H9 (cell line): Measurements from ENCODE around the gene FARP1. TPM values are rescaled to one million over a fixed set of nuclear protein-coding genes. Genes with fewer than 3 reads are reported as not detected.

Experiments
- DNase-seq: peaks from one replicate; pipeline ENCODE4 v3.0.0-alpha.2; 2017
- H2AFZ ChIP-seq: one replicate; pipeline ENCODE4 v1.6.1; 2013; ENCODE audit warnings: mild to moderate bottlenecking, low read length, control low read depth, moderate library complexity
- H2AK5ac ChIP-seq: 2 replicates; pipeline ENCODE4 v1.6.1; 2013; ENCODE audit warnings: low read length, control low read depth, mixed read lengths; ENCODE audit not compliant: insufficient read length
- H2BK120ac ChIP-seq: one replicate; pipeline ENCODE4 v1.6.1; 2013; ENCODE audit warnings: low read depth, mild to moderate bottlenecking, low read length, control low read depth, inconsistent platforms; ENCODE audit not compliant: poor library complexity, severe bottlenecking
- H2BK12ac ChIP-seq: 2 replicates; pipeline ENCODE4 v1.6.1; 2013; ENCODE audit warnings: low read length, control low read depth, mixed read lengths, low read depth; ENCODE audit not compliant: insufficient read length
- H2BK15ac ChIP-seq: 2 replicates; pipeline ENCODE4 v1.6.1; 2013; ENCODE audit warnings: low read depth, low read length, control low read depth
- H2BK20ac ChIP-seq: one replicate; pipeline ENCODE4 v1.6.1; 2013; ENCODE audit warnings: low read depth, mild to moderate bottlenecking, low read length, control low read depth, inconsistent platforms; ENCODE audit not compliant: poor library complexity, severe bottlenecking
- H2BK5ac ChIP-seq: 2 replicates; pipeline ENCODE4 v1.6.1; 2013; ENCODE audit warnings: low read length, control low read depth, mixed read lengths; ENCODE audit not compliant: insufficient read length
- H3K14ac ChIP-seq: 2 replicates; pipeline ENCODE4 v1.6.1; 2013; ENCODE audit warnings: low read length, control low read depth; ENCODE audit not compliant: insufficient read depth
- H3K18ac ChIP-seq: 2 replicates; pipeline ENCODE4 v1.6.1; 2013; ENCODE audit warnings: low read depth, mild to moderate bottlenecking, mixed read lengths, low read length, control low read depth; ENCODE audit not compliant: insufficient read length
- H3K23ac ChIP-seq: 2 replicates; pipeline ENCODE4 v1.6.1; 2013; ENCODE audit warnings: low read length, control low read depth, mixed read lengths, low read depth; ENCODE audit not compliant: insufficient read length
- H3K23me2 ChIP-seq: 2 replicates; pipeline ENCODE4 v1.6.1; 2013; ENCODE audit warnings: low read depth, mild to moderate bottlenecking, mixed read lengths, low read length, control low read depth; ENCODE audit not compliant: insufficient read length, poor library complexity, severe bottlenecking
- H3K27ac ChIP-seq: 2 replicates; pipeline ENCODE4 v1.5.1; 2013; ENCODE audit warnings: low read length, control low read depth, mixed read lengths, low read depth; ENCODE audit not compliant: insufficient read length
- H3K27me3 ChIP-seq: 2 replicates; pipeline ENCODE4 v1.6.1; 2013; ENCODE audit warnings: low read length, control low read depth, inconsistent platforms; ENCODE audit not compliant: insufficient read depth
- H3K4ac ChIP-seq: 2 replicates; pipeline ENCODE4 v1.6.1; 2013; ENCODE audit warnings: low read depth, mild to moderate bottlenecking, control low read depth, inconsistent platforms, low read length, moderate library complexity
- H3K4me1 ChIP-seq: 2 replicates; pipeline ENCODE4 v1.6.1; 2013; ENCODE audit warnings: low read length, control low read depth, inconsistent platforms; ENCODE audit not compliant: insufficient read depth
- H3K4me2 ChIP-seq: 2 replicates; pipeline ENCODE4 v1.6.1; 2013; ENCODE audit warnings: low read length, control low read depth, mixed read lengths; ENCODE audit not compliant: insufficient read length, insufficient read depth
- H3K56ac ChIP-seq: 2 replicates; pipeline ENCODE4 v1.6.1; 2013; ENCODE audit warnings: low read depth, mild to moderate bottlenecking, mixed read lengths, low read length, control low read depth; ENCODE audit not compliant: insufficient read length
- H3K79me1 ChIP-seq: 2 replicates; pipeline ENCODE4 v1.6.1; 2013; ENCODE audit warnings: low read depth, mild to moderate bottlenecking, moderate library complexity, low read length, control low read depth, inconsistent platforms; ENCODE audit not compliant: insufficient read depth, poor library complexity, severe bottlenecking
- H3K79me2 ChIP-seq: 2 replicates; pipeline ENCODE4 v1.6.1; 2013; ENCODE audit warnings: low read length, control low read depth, inconsistent platforms; ENCODE audit not compliant: insufficient read depth
- H3K9ac ChIP-seq: 2 replicates; pipeline ENCODE4 v1.6.1; 2013; ENCODE audit warnings: low read length, control low read depth, mixed read lengths; ENCODE audit not compliant: insufficient read length; ENCODE audit errors: extremely low read depth
- H3K9me3 ChIP-seq: one replicate; pipeline ENCODE4 v1.6.1; 2013; ENCODE audit warnings: low read depth, low read length, inconsistent platforms; ENCODE audit not compliant: control insufficient read depth
- H3T11ph ChIP-seq: one replicate; pipeline ENCODE4 v1.6.1; 2013; ENCODE audit warnings: mild to moderate bottlenecking, low read length, control low read depth, inconsistent platforms
- H4K20me1 ChIP-seq: one replicate; pipeline ENCODE4 v1.6.1; 2013; ENCODE audit not compliant: control insufficient read depth, insufficient read length, insufficient read depth
- H4K5ac ChIP-seq: 2 replicates; pipeline ENCODE4 v1.6.1; 2013; ENCODE audit warnings: low read depth, mild to moderate bottlenecking, mixed read lengths, low read length, control low read depth; ENCODE audit not compliant: insufficient read length
- H4K8ac ChIP-seq: replicated peaks from 2 replicates; pipeline ENCODE4 v1.6.1; 2013; ENCODE audit warnings: low read length, control low read depth, mixed read lengths, low read depth; ENCODE audit not compliant: insufficient read length
- H4K91ac ChIP-seq: 2 replicates; pipeline ENCODE4 v1.6.1; 2013; ENCODE audit warnings: low read depth, mild to moderate bottlenecking, moderate library complexity, mixed read lengths, low read length, control low read depth; ENCODE audit not compliant: insufficient read length
- H3K27ac Mint-ChIP-seq, 3 experiments: 2 replicates in 2 of 3; 3 replicates in 1 of 3; pipeline ENCODE4 v1.8.0; 2020 to 2021; ENCODE audit warnings: mixed read lengths in 3 of 3, mild to moderate bottlenecking in 1 of 3, moderate library complexity in 1 of 3
- H3K27me3 Mint-ChIP-seq: 2 replicates; pipeline ENCODE4 v1.8.0; 2021; ENCODE audit warnings: low read depth, mild to moderate bottlenecking, moderate library complexity, mixed read lengths
- H3K36me3 Mint-ChIP-seq, 3 experiments: 2 replicates in 2 of 3; 3 replicates in 1 of 3; pipeline ENCODE4 v1.8.0; 2020 to 2021; ENCODE audit warnings: low read depth in 3 of 3, mixed read lengths in 3 of 3; ENCODE audit not compliant: insufficient read depth in 1 of 3
- H3K4me1 Mint-ChIP-seq, 2 experiments: 2 replicates each; pipeline ENCODE4 v1.8.0; 2020; ENCODE audit warnings: mixed read lengths in 2 of 2
- H3K4me3 Mint-ChIP-seq, 2 experiments: 2 replicates in 1 of 2; 3 replicates in 1 of 2; pipeline ENCODE4 v1.8.0; 2020 to 2021; ENCODE audit warnings: mild to moderate bottlenecking in 2 of 2, mixed read lengths in 2 of 2, moderate library complexity in 1 of 2
- H3K9me3 Mint-ChIP-seq, 2 experiments: 2 replicates in 1 of 2; 3 replicates in 1 of 2; pipeline ENCODE4 v1.8.0; 2020; ENCODE audit warnings: mild to moderate bottlenecking in 2 of 2, mixed read lengths in 2 of 2, moderate library complexity in 1 of 2
- CTCF ChIP-seq: fragments of 200-600 bp; sonication (generic); conservative IDR thresholded peaks from 3 replicates; pipeline ENCODE4 v1.8.0; 2021; ENCODE audit warnings: antibody characterized with exemption, mild to moderate bottlenecking
- WGBS: extraction: QIAGEN DNeasy Blood & Tissue Kit; methylation state at CpG from one replicate; pipeline ENCODE4 v1.1.7; 2013; ENCODE audit warnings: missing lambda C conversion rate, low lambda C conversion rate, mixed read lengths; ENCODE audit not compliant: insufficient read length; ENCODE audit errors: extremely low coverage; 5-methylcytosine and 5-hydroxymethylcytosine counted together
- total RNA-seq: library from RNA; stranded (reverse); gene quantifications from 2 replicates; pipeline ENCODE4 v1.2.1, GENCODE V29; 2021

FARP1 gene
- total RNA-seq, 1 experiment from 2014 or later, result 95.9 TPM

DNA sequence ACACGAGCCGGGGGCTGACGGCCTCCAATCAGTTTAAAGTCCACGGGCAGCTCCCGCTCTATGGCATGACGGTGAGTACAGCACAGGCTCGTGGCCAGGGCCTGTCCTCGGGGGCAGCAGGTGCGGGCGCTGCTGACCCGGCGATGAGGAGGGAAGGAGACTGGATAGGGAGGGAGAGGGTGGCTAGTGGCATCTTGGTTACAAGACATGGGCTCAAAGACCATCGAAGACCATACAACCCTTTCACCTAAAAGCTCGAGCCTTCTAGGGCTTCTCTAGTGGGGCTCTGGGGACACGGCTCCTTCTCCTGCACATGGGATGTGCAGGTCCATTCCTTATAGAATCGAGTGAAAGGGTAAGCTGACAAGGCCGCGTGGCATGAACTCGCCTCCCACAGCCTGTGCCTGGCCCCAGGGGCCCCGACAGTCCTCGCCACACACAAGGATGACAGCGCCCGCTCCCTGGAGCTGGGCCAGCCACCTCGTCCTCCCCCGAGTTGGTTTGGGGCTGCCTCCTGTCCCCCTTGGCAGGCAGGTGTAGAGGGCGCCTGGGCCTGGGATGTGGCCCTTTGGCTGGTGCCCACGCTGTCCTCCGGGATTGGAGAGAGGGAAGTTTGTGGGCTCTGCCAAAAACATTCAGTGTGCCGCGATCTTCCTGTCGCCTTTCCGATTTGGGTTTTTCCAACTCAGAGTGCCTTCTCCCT, 296.4 kb downstream of the FARP1 start:
- no peak overlapping the region for H3K4me3 Mint-ChIP-seq

More for the DNA sequence above, 296.4 kb downstream of the FARP1 start:
- no peaks in the 10 kb centered on the region for H4K20me1 ChIP-seq
- Mint-ChIP-seq H3K4me1 (no peaks in the 10 kb centered on the region), H3K27me3 (peaks cover 2% of the 10 kb centered on the region; the same call in 1 of the 2 replicates), H3K27ac (no peak overlapping the region), H3K9me3 (no peaks in the 10 kb centered on the region), H3K36me3 (peaks cover 2 to 52% (median 47%) of the 10 kb centered on the region in 3 experiments; a peak in 5 of 7 replicates)
- TF ChIP-seq CTCF, result no peak
- H2BK5ac ChIP-seq, result no peak overlapping the region
- no peak overlapping the region for H3K56ac ChIP-seq
- H2AFZ ChIP-seq, result no peak overlapping the region
- no peaks in the 10 kb centered on the region for H3K4me1 ChIP-seq
- no peak overlapping the region for H3T11ph ChIP-seq
- H4K91ac ChIP-seq, result no peak overlapping the region
- H3K4me2 ChIP-seq, result no peak overlapping the region
- H3K79me1 ChIP-seq, result no peaks in the 10 kb centered on the region
- H3K14ac ChIP-seq, result no peak overlapping the region; the same call in 1 of the 2 replicates
- no peak overlapping the region for H4K5ac ChIP-seq
- H3K18ac ChIP-seq, result no peak overlapping the region
- H2BK15ac ChIP-seq, result no peak overlapping the region
- no peak overlapping the region for H3K27ac ChIP-seq
- no peaks in the 10 kb centered on the region for H3K9me3 ChIP-seq
- DNase-seq, result no peak
- no peak overlapping the region for H4K8ac ChIP-seq
- H2BK120ac ChIP-seq, result no peak overlapping the region
- WGBS, result no CpG with 5 or more reads among the region's 32 CpGs
- H3K79me2 ChIP-seq, result no peaks in the 10 kb centered on the region
- H2BK20ac ChIP-seq, result no peak overlapping the region
- no peaks in the 10 kb centered on the region for H3K27me3 ChIP-seq
- H3K23me2 ChIP-seq, result no peaks in the 10 kb centered on the region
- no peak overlapping the region for H2AK5ac ChIP-seq
- no peak overlapping the region for H3K23ac ChIP-seq
- no peak overlapping the region for H3K9ac ChIP-seq
- H2BK12ac ChIP-seq, result no peak overlapping the region
- no peak overlapping the region for H3K4ac ChIP-seq
